Rectal smooth muscle tissue (tissue), 1 donor: ENCODE data around the gene SZRD1.

Experiments used
- H3K27ac ChIP-seq: one replicate; pipeline ENCODE4 v1.7.0; 2013; ENCODE audit warnings: low read depth, low read length, inconsistent platforms
- H3K27me3 ChIP-seq: one replicate; pipeline ENCODE4 v1.7.0; 2013; ENCODE audit warnings: low read length; ENCODE audit not compliant: control insufficient read depth, insufficient read depth
- H3K36me3 ChIP-seq: one replicate; pipeline ENCODE4 v1.7.0; 2013; ENCODE audit warnings: low read length; ENCODE audit not compliant: control insufficient read depth, insufficient read depth
- H3K4me1 ChIP-seq: one replicate; pipeline ENCODE4 v1.7.0; 2013; ENCODE audit warnings: low read length; ENCODE audit not compliant: control insufficient read depth, insufficient read depth
- H3K4me3 ChIP-seq: one replicate; pipeline ENCODE4 v1.7.0; 2013; ENCODE audit warnings: low read length
- H3K9ac ChIP-seq: one replicate; pipeline ENCODE4 v1.7.0; 2013; ENCODE audit warnings: low read length

SZRD1 gene

DNA sequence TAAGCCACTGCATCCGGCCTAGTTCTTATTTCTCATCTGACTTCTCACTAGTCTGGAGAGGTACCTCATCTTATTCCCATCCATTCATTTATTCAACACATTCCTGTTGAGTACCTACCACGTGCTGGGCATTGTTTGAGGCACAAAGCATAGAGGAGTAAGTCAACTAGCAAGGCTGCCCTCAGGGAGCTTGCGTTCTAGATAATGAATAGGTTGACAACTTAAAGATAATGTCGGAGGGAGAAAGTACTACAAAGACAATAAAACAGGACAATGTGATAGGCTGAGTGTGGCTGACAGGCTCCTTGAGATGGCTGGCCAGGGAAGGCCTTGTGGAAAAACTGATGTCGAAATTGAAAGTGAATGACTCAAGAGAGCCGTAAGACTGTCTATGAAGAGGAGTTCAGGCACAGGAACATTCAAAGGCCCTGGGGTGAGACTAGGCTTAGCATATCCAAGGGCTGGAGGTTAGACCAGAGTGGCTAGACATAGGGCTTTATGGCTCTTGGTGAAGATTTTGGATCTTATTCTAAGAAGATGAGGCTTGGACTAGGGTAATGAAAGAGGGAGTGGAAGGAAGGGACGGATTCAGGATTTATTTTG, 51.9 kb downstream of the SZRD1 start:
- Histone ChIP-seq H3K27me3 (no peaks in the 10 kb centered on the region), H3K4me1 (no peaks in the 10 kb centered on the region), H3K27ac (no peak overlapping the region), H3K36me3 (no peaks in the 10 kb centered on the region), H3K9ac (no peak overlapping the region), H3K4me3 (no peak overlapping the region)

DNA sequence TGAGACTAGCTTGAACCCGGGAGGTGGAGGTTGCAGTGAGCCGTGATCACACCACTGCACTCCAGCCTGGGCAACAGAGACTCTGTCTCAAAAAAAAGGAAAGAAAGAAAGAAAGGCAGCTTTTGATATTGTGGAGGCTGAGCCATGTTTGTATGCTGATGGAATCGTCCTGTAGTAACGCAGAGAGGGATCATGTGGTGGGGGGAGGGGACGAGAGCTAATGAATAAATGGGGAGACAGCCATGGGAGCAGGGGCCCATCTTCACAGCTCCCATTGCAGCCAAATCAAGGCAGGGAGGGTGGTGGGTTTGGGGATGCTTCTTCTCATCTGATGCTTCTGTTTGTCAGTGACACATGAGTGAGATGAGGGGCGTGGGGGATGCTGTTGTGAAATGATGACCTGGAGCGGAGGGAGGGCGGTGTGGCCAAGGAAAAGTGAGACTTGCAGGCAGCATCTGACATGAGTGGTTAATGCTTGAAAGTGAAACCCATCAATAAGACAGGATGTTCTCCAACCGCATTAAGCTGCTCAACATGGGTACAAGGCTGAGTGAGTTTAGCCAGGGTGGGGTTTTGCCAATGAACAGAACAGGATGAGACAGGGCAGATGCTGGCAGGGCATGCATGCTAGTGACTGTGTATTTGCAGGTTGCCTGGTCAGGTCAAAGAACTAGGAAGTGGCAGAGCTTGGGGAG, 53.5 kb downstream of the SZRD1 start:
- H3K27ac ChIP-seq, result no peak overlapping the region
- no peak overlapping the region for H3K4me3 ChIP-seq

DNA sequence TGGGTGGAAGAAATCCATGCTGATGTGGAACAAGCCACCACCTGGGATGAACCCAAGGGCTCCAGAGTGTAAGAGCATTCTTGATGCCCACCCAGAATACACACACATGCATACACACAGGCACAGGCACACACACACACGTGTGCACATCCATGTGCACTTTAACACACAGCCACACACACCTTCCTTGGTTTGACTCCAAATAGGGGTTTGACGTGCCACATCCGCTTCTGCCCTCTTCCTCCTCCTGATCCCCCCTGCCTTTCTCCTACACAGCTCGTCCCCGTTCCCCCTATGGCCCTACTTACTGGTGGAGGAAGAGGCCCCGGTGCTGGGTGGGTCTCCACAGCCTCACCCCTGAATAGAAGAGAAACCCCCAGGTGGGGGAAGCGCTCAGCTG, 54.2 kb downstream of the SZRD1 start:
- Histone ChIP-seq H3K9ac (no peak overlapping the region), H3K4me1 (no peaks in the 10 kb centered on the region), H3K4me3 (no peak overlapping the region), H3K27ac (no peak overlapping the region), H3K36me3 (no peaks in the 10 kb centered on the region), H3K27me3 (no peaks in the 10 kb centered on the region)

More for the DNA sequence above, 53.5 kb downstream of the SZRD1 start:
- H3K36me3 ChIP-seq, result no peaks in the 10 kb centered on the region
- H3K27me3 ChIP-seq, result no peaks in the 10 kb centered on the region
- H3K9ac ChIP-seq, result no peak overlapping the region
- no peaks in the 10 kb centered on the region for H3K4me1 ChIP-seq

DNA sequence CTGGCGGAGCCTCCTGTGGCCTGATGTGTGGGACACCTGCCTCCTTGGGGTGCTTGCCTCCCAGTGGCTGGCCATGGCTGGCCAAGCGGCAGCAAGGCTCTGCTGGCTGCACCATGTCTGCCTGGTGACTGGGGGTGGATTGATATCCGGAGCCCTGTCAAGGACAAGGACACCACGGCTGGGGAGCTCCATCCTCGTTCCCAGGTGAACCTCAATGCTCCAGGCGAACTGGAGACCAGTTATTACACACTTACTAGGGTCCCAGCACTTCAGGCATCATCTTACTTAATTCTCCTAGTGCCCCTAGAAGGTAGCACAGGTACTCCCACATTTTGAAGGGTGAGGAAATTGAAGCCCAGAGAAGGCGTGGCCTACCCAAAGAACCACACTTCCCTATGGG, 55.0 kb downstream of the SZRD1 start:
- H3K4me3 ChIP-seq, result no peak overlapping the region
- no peak overlapping the region for H3K27ac ChIP-seq
- H3K9ac ChIP-seq, result no peak overlapping the region
- H3K27me3 ChIP-seq, result no peaks in the 10 kb centered on the region
- no peaks in the 10 kb centered on the region for H3K4me1 ChIP-seq
- H3K36me3 ChIP-seq, result no peaks in the 10 kb centered on the region

DNA sequence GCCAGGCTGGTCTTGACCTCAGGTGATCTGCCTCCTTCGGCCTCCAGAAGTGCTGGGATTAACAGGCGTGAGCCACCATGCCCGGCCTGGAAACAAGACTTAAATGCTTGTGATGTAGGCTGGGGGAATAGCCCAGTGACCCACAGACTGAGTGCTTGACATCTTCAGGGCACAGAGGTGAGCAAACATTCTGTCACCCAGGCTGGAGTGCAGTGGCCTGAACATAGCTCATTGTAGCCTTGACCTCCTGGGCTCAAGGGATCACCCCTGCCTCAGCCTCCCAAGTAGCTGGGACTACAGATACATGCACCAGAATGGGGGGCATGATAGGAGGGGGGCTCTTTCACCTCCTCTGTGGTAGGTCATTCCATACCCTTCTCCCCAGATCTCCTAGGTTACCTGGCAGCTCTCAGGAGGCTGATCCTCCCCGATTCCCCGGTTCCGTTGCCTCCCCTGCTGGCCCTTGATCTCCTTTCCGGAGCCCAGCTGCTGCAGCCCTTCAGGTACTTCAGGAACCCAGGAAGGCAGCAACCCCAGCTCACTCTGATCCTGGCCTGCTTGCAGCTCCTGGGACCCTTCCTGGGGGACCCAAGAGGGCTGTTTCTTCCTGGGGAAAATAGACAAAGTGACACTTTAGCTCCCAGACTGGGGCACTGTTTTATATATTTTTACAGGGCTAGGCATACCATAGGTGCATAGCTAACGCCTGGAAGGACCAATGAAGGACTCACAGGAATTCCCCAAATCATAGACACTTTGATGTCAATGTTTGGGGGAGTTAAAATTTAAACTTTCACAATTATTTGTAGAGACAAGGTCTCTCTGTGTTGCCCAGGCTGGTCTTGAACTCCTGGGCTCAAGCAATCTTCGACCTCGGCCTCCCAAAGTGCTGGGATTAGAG, 58.3 kb downstream of the SZRD1 start:
- H3K9ac ChIP-seq, result no peak overlapping the region
- H3K27ac ChIP-seq, result no peak overlapping the region
- H3K36me3 ChIP-seq, result no peaks in the 10 kb centered on the region
- H3K4me3 ChIP-seq, result no peak overlapping the region
- H3K4me1 ChIP-seq, result no peaks in the 10 kb centered on the region
- no peaks in the 10 kb centered on the region for H3K27me3 ChIP-seq

DNA sequence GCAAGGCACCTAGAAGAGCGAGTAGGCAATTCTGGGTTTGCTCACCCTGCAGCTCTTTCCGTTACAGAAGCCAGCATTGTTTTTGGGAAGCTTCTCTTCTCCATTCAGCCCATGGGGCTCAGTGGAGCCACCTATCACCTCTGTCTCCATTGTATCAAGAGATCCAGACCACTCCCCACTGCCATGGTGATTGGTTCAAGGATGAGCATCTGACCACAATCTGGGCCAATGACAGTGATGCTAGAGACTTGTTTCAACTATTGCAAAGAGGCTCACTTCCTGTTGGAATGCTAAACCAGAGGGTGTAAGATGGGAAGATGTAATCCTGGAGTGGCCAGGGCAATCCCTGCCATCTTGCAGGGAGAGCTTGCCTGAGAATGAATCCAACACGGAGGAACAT, 63.6 kb downstream of the SZRD1 start:
- H3K27ac ChIP-seq, result no peak overlapping the region
- H3K36me3 ChIP-seq, result no peaks in the 10 kb centered on the region
- no peak overlapping the region for H3K4me3 ChIP-seq
- no peaks in the 10 kb centered on the region for H3K4me1 ChIP-seq
- no peak overlapping the region for H3K9ac ChIP-seq
- H3K27me3 ChIP-seq, result peaks cover 2% of the 10 kb centered on the region

DNA sequence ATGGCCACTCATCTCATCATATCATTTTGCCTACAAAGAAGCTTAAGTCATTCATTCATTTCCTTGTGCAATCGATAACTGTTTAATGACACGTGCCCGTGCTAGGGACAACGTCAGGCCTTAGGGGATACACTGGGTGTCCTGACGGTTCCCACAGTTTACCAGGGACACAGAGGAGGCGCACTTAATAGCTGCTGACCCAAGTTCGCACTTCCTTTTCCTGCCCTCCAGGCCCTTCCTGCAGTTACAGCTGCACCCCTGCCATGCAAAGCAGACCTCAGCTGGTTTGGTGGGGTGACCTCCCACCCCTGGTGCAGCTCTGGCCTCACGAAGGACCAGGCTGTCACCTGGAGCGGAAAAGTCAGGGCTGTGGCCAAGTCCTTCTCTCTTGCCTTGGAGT, 66.0 kb downstream of the SZRD1 start:
- H3K27ac ChIP-seq, result no peak overlapping the region
- H3K36me3 ChIP-seq, result no peaks in the 10 kb centered on the region
- H3K27me3 ChIP-seq, result peaks cover 2% of the 10 kb centered on the region
- H3K4me3 ChIP-seq, result no peak overlapping the region
- H3K4me1 ChIP-seq, result no peaks in the 10 kb centered on the region
- no peak overlapping the region for H3K9ac ChIP-seq

DNA sequence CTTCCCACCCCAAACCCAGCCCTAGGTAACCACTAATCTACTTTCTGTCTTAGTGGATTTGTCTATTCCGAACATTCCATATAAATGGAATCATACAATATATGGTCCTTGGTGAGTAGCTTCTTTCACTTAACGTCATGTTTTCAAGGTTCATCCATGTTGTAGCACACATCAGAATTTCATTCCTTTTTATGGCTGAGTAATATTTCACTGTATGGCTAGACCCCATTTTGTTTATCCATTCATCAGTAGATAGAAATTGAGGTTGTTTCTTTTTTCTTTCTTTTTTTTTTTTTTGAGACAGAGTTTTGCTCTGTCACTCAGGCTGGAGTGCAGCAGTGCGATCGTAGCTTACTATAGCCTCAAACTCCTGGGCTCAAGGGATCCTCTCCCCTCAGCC, 67.0 kb downstream of the SZRD1 start:
- H3K9ac ChIP-seq, result no peak overlapping the region
- no peak overlapping the region for H3K27ac ChIP-seq
- H3K4me3 ChIP-seq, result no peak overlapping the region
- no peaks in the 10 kb centered on the region for H3K36me3 ChIP-seq
- no peaks in the 10 kb centered on the region for H3K4me1 ChIP-seq
- peaks cover 2% of the 10 kb centered on the region for H3K27me3 ChIP-seq

DNA sequence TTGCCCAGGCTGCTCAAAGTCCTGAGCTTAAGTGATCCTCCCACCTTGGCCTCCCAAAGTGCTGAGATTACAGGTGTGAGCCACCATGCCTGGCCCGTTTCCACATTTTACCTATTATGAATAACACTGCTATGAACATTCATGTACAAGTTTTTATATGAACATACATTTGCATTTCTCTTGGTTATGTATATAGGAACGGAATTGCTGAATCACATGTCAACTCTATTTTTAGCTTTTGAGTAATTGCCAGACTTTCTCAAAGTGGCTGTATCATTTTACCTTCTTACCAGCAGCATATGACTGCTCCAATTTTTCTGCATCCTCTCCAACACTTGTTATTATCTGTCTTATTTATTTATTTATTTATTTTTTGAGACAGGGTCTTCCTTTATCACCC, 67.5 kb downstream of the SZRD1 start:
- no peak overlapping the region for H3K4me3 ChIP-seq
- peaks cover 2% of the 10 kb centered on the region for H3K27me3 ChIP-seq
- no peak overlapping the region for H3K27ac ChIP-seq
- H3K36me3 ChIP-seq, result no peaks in the 10 kb centered on the region
- no peaks in the 10 kb centered on the region for H3K4me1 ChIP-seq
- no peak overlapping the region for H3K9ac ChIP-seq

DNA sequence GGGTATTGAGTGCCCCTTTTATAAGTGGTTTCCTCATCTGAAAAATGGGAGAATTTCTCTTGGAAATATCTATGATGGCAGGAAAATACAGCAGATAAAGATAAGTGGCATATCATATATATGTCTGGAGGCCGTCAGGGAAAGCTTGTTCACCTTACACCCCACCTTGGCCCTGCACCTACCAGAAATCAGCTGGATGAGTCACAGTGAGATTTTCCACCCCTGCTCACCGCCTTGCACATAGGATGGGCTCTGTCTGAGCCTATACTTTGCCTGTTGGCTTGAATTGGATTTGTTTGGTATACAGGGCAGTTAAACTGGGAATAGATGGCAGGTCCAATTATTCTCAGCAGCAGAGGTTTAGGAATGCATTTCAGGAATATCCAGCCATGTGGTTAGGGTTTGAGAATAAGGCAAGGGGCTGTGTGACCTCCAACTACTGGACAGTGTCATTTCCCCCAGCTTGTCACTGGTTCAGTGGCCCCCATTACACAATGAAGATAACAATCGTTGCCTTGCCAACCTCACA, 70.0 kb downstream of the SZRD1 start, which contains the start of gene SPATA21:
SPATA21 (minus strand) TSS at position 479 of the 529 bp plus-strand sequence. CDS start 6,053 bp downstream, outside the sequence.
- no peaks in the 10 kb centered on the region for H3K36me3 ChIP-seq
- no peak within 1 kb of the TSS for H3K27ac ChIP-seq
- H3K4me3 ChIP-seq, result no peak within 1 kb of the TSS
- H3K9ac ChIP-seq, result no peak within 1 kb of the TSS
- H3K4me1 ChIP-seq, result no peaks in the 10 kb centered on the region
- H3K27me3 ChIP-seq, result peaks cover 2% of the 10 kb centered on the region

DNA sequence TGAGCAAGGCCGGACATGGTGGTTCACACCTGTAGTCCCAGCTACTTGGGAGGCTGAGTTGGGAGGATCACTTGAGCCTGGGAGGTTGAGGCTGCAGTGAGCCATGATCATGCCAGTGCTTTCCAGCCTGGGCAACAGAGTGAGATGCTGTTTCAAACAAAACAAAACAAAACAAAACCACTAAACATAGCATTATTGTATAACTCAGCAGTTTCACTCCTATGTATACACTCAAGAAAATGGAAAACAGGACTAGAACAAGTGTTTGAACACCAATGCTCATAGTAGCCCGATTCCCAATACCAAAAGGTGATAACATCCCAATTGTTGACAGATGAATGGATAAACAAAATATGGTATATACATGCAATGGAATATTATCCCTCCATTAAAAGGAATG, 71.5 kb downstream of the SZRD1 start:
- H3K9ac ChIP-seq, result no peak overlapping the region
- H3K4me3 ChIP-seq, result no peak overlapping the region
- peaks cover under 1% of the 10 kb centered on the region for H3K36me3 ChIP-seq
- H3K27ac ChIP-seq, result no peak overlapping the region
- H3K27me3 ChIP-seq, result no peaks in the 10 kb centered on the region
- H3K4me1 ChIP-seq, result no peaks in the 10 kb centered on the region

DNA sequence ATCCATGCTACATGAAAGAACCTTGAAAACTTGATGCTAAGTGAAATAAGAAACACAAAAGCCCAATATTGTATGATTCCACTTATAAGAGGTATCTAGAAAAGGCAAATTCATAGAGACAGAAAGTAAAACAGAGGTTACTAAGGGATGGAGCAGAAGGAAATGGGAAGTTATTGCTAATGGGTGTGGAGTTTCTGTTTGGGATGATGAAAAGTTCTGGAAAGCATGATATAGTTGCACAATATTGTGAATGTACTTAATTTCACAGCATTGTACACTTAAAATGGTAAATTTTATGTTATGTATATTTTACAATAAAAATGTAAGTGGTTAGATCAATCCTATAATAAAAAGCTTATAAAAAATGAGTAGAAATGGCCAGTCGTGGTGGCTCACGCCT, 71.9 kb downstream of the SZRD1 start:
- H3K9ac ChIP-seq, result no peak overlapping the region
- no peaks in the 10 kb centered on the region for H3K4me1 ChIP-seq
- H3K36me3 ChIP-seq, result peaks cover 4% of the 10 kb centered on the region
- no peak overlapping the region for H3K27ac ChIP-seq
- no peaks in the 10 kb centered on the region for H3K27me3 ChIP-seq
- no peak overlapping the region for H3K4me3 ChIP-seq
